Upper lobe of left lung (tissue), 4 donors: Measurements from ENCODE around the gene ACSL1.

ENCODE experiments used
- EP300 ChIP-seq, 4 donors: sonication (generic); formaldehyde crosslinking; IDR thresholded peaks; one replicate each; pipeline ENCODE4 v1.5.1; 2017; ENCODE audit warnings: antibody characterized with exemption in 4 of 4, control low read depth in 2 of 4
- POLR2A ChIP-seq, 4 donors: fragments of 450-650 bp; IDR thresholded peaks; one replicate each; pipeline ENCODE4 v1.5.1; 2016 to 2017; ENCODE audit warnings: antibody characterized with exemption in 4 of 4, mild to moderate bottlenecking in 2 of 4
- TF ChIP-seq, protein P1 (sequence below), 6 experiments: fragments of 450-650 bp in 4 of 6; fragments of 200-600 bp in 2 of 6; sonication (generic) in 2 of 6; IDR thresholded peaks; one replicate each; pipeline ENCODE4 v1.5.1; 2016 to 2019; ENCODE audit warnings: antibody characterized with exemption in 6 of 6

DNA sequence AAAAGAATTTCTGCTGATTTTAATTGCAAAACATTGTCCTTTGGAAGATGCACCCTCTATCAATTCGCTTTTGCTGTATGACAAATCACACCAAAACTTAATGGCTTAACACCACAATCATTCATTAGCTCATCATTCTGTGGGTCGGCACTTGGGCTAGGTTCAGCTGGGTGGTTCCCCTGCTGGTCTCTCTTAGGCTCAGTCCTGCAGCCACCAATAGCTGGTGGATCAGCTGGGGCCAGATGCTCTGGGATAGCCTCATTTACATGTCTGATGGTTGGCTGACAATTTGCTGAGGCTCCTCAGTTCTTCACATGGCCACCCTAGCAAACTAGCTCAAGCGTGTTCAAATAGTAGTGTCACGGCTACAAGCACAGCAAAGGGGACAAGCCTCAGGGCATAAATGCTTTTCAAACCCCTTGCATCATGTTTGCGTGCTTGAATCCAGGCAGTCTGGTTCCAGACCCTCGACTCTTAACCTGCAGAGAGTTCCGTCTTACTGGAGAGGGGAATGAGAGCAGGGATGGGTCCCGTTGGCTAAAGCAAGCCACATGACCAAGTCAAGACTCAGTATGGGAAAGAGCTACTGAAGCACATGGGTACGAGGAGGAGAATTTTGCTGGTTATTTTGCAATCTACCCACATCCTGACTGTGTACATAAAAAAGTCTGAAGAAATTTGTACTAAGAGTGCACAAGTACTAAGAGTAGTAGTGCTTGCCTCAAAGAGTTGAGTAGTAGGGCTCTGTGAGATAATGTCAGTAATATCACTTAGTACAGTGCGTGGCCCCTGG is 7.5 kb upstream of the ACSL1 start:
- TF ChIP-seq, protein P1, sequence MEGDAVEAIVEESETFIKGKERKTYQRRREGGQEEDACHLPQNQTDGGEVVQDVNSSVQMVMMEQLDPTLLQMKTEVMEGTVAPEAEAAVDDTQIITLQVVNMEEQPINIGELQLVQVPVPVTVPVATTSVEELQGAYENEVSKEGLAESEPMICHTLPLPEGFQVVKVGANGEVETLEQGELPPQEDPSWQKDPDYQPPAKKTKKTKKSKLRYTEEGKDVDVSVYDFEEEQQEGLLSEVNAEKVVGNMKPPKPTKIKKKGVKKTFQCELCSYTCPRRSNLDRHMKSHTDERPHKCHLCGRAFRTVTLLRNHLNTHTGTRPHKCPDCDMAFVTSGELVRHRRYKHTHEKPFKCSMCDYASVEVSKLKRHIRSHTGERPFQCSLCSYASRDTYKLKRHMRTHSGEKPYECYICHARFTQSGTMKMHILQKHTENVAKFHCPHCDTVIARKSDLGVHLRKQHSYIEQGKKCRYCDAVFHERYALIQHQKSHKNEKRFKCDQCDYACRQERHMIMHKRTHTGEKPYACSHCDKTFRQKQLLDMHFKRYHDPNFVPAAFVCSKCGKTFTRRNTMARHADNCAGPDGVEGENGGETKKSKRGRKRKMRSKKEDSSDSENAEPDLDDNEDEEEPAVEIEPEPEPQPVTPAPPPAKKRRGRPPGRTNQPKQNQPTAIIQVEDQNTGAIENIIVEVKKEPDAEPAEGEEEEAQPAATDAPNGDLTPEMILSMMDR (IDR thresholded peaks at IDR 0.05), result no peak
- TF ChIP-seq POLR2A (IDR thresholded peaks at IDR 0.05) (no peak), EP300 (IDR thresholded peaks at IDR 0.05) (peak in 2 of 4 donors; percentile 6 to 91)
